CMK (cell line): ENCODE data around the gene NKX2-3.
A peak's percentile ranks its signal among the peaks of the same experiment; 100 is the strongest.

Experiments
- DNase-seq: peaks from one replicate; pipeline ENCODE4 v3.0.0-alpha.2; 2010; ENCODE audit warnings: low read depth

NKX2-3 gene

DNA sequence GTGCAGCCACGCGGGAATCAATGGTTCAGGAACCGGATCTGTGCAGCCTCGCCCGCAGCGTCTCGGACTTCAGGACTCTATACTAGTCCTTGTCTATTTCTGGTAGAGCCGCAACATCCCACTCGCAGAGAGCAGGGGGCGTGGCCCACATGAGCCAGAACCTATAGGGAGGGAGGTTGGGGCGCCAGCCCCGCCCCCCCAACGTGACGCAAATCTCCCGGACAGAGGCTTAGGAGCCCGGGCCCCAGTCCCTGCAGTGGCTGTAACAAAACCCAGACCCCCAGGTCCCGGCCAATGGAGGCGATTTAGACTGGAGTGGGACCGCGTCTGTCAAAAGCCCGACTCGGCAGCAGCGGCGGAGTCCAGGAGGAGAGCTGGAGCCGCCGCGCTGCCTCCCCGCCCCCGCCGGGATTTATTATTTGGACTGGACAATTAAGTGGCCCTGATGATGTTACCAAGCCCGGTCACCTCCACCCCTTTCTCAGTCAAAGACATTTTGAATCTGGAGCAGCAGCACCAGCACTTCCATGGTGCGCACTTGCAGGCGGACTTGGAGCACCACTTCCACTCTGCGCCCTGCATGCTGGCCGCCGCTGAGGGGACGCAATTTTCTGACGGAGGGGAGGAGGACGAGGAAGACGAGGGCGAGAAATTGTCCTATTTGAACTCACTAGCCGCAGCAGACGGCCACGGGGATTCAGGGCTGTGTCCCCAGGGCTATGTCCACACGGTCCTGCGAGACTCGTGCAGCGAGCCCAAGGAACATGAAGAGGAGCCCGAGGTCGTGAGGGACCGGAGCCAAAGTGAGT, at the start of gene NKX2-3:
TSS of gene NKX2-3 (plus strand) at position 256 of the 809 bp plus-strand sequence. CDS start at position 446, 190 bp downstream.
- no peak for DNase-seq

DNA sequence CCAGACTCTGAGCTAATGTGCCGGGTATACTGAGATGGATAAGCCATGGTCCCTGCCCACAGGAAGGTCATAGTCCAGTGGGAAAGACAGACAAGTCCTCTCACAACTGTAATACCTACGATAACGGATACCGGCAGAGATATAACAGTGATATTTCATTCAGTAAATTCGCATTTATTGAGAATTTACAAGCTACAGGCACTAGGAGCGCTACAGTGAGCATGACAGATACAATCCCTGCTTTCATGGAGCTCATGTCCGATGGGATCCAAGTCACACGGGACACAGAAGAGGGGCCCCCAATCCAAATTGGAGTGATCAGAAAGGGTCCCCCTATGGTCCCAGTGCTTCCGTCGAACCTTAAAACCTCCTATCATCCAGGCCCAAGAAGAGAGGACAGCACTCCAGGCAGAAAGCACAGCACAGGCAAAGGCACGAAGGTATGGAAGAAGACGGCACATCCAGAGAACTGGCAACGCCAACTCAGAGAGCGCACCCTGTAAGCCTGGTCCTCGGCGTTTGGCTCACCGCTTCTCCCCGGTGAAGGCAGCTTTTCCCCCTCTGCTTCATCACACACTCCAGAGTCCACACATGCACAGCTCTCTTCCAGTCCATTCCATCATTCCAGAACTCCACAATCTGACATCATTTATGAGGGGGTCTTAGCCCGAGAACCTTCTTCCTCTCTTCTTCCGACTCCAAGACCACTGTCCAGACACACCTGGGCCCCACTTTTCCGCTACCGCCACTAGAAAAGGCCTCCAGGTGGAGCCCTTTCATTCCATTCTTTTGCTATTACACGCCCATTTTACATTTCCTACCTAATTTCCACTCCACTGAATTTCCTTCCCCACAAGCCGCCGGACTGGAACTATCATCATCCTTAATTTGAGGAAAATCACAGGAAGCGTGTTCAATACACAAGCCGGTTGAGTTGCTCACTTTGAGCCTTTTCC, 47.8 kb upstream of the NKX2-3 start:
- no peak for DNase-seq

DNA sequence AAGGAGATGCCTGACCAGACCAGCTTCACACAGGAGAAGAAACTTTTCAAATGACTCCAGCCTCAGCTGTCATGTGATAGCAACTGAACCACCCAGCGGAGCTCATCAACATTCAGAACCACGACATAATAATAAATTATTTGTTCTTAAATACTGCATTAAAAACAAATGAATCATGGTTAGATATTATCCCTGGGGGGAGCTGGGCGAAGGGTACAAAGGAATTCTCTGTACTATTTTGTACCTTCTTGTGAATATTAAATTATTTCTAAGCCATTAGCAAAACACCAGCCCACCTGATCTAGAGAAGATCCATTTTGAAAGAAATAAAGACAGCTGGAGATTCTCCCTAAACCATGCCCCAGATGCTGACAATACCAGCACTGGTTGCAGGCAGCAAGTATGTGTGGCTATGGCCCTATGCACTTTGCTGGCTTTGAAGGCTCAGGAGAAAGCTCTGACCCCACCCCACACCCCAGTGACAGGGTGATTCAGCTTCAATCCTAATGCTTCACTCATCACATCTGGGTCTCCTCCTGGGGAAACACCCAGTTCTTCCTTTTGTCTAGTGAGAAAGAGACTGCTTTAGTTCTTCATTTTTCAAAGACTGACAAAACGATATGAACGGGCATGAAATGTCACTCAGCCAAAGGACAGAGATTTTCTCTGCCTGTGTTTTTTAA, 45.5 kb upstream of the NKX2-3 start:
- DNase-seq, result no peak

DNA sequence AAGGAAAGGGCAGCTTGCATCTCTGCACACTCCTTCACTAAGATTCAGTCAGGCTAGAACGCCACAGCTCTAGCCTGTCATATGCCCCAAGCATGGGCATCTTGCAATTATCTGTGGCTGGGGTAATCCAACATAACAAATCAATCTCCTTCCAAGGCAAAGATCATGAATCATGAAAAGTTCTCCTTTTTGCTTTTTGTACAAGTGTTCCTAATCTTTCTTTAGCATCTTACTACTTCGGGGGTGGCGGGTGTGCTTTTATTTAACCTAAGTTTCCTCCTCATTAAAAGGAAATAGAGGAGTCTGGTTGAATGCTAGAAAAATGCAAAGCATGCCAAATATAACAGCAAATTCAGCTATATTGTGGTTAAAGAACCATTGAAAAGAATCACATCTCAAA, 43.5 kb upstream of the NKX2-3 start:
- no peak for DNase-seq

DNA sequence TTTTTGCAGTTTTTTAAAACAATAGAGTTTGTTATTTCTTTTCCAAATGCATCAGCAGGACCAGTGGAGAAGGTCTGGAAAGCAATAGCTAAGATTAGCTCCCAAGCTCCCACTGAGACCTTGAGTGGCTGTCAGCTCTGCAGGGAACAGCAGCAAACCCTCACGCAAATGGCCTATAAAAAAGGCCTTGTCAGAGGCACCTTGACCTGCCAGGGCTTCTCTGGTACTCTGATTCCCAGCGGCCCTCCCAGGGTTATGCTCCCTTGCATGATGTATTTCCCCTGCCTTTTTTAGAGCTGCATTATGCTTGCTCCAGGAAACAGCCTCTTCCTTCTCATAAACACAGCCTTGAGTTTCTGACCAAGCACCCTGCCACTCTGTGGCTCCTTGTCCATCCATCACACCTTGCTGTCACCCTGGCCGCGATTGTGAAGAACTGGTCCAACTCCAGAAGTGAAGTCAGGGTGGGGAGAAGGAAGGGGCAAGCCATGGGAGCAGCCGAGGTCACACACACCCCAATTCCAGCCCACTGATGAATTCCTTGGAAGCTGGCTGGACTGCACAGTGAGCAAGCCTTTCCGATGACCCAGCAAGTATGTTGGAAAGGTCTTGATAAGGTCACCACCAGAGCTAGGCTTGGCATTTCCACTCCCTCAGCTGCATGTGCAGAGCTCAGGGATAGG, 35.3 kb upstream of the NKX2-3 start:
- DNase-seq, result no peak

DNA sequence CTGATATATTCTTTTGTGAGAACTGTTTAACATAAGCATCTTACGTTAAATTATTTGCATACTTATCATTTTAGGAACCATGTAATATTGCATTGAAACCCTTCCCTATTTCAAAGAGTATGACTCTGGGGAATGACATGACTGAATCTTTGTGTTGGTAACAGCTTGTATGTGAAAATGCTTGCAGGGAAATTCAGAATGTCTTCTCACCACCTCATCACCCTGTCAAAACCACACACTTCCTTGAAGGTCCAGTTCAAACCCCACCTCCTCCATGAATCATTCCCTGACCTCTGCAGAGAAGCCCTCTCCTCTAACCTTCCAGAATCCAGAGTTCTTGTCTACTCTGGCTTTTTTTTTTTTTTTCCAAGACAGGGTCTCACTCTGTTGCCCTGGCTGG, 26.3 kb upstream of the NKX2-3 start:
- DNase-seq, result no peak

DNA sequence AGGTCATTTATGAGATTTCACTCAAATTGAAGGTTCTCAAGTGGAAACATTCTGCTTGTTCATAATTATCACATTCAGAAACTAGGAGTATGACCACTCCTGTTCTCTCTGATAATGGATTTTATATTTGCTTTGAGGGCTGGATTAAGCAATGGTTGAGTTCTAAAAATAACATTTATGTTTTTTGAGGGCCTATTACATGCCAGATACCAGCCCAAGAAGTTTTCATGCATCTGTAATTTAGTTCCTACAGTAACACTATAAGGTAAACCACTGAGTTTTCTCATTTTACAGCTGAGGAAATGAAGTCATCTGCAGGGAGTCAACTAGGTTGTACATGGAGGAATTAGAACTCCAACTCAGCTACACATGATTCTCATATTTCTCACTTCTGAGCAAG, 25.5 kb upstream of the NKX2-3 start:
- DNase-seq, result no peak

DNA sequence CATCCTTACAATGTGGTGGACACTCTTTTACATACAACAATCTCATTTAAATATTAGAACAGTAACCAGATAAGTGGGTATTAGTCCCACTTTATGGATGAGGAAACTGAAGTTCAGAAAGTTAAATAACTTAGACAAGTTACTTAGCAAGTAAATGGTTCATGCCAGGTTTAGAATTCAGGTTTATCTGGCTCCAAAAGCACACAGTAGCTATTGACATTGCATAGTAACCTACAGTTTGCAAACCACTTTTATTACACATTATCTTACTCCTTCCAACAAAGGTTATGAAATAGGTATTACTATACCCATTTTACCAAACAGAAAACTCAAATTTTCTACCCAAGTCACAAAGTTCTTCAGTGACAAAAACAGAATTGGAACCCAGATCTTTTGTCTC, 19.7 kb upstream of the NKX2-3 start:
- no peak for DNase-seq

DNA sequence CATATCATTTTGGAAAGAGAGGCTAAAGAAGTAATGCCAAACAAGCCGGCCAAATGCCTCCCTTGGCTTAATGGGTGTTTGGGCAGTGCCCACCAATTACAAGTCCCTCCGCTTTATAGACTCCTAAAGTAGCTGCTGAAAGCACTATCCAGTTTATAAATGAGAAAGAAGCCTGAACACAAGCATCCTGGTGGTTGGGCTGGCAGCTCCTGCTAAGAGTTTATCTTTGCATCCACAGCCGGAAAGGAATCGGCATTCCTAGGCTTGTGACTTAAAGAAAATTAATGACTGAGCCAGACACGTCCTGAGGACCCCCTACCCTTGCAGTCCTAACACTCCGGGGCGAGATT, 13.1 kb upstream of the NKX2-3 start:
- no peak for DNase-seq

DNA sequence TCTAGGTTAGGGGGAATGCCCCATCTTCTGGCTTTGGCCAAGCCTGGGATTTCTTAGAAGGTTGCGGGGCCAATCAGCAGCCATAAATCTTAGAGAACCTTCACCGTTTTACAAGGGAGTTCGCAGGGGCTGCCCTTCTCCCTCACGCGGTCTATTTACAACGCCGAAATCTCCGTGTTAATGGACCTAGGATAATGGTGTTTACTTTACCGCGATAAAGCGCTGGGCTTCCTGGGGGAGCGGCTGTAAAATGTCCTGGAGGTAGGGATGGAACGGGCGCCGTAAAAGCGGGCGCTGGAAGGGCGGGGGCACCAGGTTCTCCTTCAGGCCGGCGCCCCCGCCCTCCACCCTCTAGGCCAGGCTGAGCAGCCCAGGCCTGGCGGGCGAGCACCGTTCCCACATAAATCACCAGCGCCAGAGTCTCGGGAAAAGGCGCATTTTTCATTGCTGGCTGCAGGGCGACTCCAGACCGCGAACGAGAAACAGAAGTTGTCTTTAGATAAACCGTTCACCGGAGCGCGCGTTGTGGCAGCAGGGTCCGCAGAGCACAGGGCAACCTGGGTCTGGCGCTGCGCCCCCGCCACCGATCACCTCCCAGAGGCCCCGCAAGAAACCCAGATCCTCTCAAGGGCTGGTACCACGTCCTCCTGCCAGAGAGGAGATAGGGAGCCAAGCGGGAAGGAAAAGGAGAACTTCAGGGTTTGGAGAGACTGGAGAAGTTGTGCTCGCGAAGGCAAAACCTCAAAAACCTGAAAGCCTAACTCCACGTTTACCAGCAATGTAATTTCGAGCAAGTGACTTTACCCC, 12.5 kb upstream of the NKX2-3 start:
- peak; percentile 9 for DNase-seq

DNA sequence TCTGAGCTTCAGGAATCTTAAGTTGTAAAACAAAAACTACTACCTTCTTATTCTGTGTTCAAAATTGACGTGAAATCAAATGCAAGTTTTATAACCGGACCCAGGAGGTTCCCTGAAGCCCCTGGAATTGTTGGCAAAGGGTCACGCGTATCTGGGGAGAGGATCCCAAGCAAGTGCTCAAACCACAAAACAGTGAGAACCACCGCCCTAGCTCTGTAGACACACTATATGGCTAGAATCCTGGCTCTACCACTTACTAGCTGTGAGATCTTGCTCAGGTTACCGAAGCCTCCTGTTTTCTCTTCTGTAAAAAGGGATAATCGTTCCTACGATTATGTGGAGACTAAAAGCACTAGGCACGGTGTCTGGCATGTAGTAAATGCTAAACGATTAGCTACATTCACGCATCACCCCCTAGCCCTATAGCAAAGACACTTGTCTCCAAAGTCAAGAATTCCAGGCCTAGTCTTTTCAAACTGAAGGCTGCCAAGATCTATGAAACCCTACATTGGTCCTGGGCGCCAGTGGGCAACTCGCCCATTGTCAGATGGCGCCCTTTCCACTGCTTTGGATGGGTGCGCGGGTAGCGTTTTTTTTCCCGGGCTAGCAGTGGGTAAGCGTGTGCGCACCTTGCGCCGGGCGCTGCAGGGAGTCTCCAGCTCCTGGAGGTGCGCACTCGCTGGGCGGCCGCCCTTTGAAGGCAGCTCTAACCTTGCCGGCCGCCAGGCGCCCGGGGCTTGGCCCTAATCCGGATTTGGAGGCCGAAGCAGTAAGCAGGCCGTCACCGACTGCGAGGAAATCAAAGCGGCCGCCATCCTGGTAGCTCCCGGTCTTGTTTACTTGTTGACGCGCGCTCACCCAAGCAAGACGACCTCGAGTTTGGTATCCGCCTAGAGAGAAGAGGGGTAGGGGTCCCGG, 11.6 kb upstream of the NKX2-3 start:
- no peak for DNase-seq

DNA sequence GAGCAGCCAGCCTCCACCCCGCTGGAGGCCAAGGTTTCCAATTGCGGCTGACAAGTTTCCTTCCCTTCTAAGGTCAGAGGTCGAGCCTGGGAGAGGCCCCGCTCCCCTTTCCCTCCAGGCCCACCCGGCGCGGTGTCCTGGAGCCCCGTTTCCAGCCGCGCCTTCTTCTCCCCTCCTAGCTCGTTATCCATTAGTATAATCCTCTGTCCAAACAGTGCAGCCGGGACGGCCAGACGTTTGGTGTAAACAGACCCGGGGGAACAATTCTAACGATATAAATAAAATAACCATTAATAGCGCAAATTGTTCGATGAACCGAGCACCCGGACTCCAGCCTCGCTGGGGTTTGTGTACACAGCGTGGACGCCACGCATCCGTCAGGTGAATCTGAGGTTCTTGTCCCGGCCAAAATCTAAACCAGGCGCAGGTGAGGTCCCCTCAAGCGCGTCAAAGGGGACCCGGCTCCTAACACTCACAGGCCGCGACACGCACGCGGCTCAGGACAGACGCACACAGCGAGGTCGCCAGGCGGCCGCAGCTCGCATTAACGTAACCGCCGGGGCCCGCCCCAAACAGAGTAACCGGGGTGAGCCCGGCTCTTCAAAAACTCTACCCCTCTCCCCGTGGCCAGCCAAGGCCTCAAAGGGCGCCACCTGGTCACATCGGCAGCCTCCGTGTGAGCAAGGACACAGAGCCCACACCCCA, 10.8 kb upstream of the NKX2-3 start:
- no peak for DNase-seq

DNA sequence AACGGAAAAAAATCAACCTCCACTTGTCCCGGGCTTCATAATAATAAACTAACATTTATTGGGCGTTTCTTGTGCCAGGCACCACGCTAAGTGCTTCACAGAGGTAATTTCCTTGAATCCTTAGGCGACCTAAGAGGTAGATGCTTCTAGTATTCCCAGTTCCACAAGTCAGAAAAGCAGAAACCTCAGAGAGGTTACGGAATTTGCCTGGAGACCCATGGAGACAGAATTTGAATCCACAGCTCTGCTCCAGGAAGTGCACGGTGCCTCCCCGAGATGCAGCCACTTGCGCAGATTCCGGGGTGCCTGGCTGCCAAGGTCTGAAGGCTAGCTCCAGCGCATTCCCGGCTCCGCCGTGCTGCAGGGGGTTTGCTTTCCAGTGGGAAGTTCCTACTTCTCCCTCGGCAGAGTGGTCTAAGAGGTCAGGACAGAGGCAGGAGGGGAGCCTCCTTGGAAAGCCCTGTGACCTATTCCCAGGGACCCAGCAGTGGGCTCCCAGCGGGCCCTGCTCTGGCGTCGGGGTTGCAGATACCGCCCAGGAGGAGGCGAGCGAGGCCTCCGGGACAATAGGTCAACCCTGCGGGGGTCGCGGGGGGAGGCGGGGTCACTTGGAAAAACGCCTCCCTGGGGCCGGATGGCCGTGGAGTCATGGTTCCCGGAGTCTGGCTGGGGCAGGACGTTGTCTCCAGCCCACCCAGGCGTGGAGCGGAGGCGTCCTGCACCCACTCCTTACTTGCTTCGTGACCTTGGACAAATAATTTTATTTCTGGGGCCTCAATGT, 10.1 kb upstream of the NKX2-3 start:
- no peak for DNase-seq

DNA sequence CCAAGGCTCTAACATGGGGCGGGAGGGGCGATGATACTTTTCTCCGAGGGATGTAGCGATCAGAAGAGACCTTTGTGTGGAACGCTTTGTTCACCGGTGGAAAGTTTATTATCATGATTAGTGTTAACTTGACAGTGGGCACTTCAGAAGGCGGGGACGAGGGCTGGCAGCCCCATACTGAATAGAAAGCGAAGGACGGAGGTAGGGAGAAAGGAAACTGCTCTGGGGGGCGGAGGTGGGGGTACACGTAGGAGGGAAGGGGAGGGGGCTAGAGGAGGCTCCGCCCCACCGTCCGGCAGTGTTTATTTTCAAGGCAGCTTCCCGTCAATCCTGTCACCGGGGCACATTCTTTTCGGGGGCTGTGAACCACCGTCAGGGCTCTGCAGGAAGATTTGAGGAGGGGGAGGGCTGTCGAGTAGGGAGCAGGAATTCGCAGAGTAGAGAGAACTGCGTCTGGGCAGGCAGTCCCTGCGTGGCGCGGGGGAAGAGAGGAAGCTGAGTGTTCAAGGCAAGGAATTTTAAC, 9.4 kb upstream of the NKX2-3 start:
- no peak for DNase-seq

DNA sequence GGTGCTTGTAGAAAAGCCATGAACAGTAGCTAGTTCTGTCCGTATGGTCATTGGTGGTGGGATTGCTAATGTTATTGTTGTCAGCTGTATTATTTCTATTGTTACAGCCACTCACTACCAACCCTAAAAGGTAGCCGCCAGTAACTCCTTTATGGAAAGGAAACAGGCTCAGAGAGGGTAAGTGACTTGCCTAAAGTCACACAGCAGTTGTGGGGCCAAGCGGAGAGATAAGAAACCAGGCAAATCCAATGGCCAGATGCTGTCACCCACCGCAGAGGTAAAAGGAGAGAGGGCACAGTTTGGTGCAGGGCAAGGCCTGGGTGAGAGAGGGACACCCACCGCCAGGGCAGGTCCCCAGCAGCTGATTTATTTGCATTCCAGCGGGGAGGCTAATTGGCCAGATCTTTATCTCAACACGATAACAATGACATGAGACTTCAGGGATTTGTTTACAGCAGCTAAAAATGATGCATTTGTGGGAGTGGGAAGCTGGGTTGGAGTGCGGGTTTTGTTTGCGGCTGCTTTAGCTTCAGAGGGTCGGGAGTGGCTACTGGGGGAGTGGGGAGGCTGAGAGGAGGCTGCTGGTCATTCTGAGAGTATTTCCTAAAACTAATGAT, 8.6 kb upstream of the NKX2-3 start:
- no peak for DNase-seq

DNA sequence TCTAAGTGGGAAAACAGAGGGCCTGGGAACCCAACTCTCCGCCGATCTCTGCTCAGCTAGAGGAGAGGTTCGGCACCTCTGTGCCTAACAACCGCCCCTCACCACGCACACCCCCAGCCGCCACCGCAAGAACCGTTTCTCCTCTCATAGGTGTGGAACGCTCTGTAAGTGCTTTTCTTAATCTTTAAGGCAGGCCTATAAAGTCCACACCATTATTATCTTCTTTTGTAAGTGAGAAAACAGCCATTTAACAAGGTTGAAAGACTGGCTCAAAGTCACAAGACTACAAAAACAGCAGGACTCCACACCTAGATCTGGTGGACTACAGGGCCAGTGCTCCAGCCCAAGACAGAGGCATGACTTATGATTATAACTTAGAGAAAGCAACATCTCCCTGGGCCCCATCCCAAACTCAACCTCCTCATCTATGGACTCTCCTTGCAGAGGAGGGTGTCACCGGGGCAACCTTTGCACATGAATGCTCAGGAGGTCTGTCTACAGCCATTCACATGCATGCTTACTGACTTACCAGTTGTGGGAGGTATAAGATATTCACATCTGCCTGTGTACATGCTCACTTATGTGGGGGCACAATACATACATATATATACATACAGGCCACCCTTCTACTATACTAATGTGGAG, 7.9 kb upstream of the NKX2-3 start:
- no peak for DNase-seq

DNA sequence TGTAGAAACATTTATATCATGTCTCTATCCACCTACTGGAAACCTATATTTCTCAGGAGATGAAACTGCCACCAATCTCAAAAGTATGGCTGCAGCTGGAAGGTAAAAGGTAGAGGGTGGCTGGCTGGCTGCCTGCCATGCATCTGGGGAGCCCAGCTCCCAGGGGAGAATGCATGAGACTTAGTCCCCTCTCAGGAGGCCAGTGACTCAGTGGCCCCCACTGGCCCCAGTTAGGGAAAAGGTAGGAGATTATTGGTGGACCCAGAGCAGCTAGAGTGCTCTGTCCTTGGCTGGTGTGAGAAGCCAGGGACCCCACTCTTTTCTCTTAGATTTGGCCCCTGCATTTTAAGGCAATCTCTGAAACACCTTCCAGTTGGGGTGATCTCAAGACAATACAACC, 6.8 kb upstream of the NKX2-3 start:
- DNase-seq, result no peak
